Measurements from ENCODE around the gene HOXD12. TPM values are rescaled to one million over a fixed set of nuclear protein-coding genes. Genes with fewer than 3 reads are reported as not detected.
A peak's percentile ranks its signal among the peaks of the same experiment; 100 is the strongest.

HOXD12 gene
- total RNA-seq, 1 donor from 2014 or later, result not detected

- Histone ChIP-seq H3K36me3 (ENCODE audit: control insufficient read depth, insufficient read depth, low read length) (no peaks in the 10 kb centered on the region), H3K27me3 (ENCODE audit: control insufficient read depth, insufficient read depth, low read length) (peaks cover 53% of the 10 kb centered on the region), H3K4me3 (ENCODE audit: low read depth, low read length) (peak overlapping the region; percentile 46)
- TF ChIP-seq CTCF (IDR thresholded peaks at IDR 0.05; ENCODE audit: insufficient read depth, low read length, severe bottlenecking), result peak; percentile 91
- FAIRE-seq, result no peak
- peak; percentile 25 for DNase-seq (ENCODE audit: low read depth)
Measured at GRCh38 chr2:176140513-176141317, 41.1 kb downstream of the HOXD12 start.

- FAIRE-seq (no peak), DNase-seq (ENCODE audit: low read depth) (no peak)
- Histone ChIP-seq H3K27me3 (ENCODE audit: control insufficient read depth, insufficient read depth, low read length) (peaks cover 53% of the 10 kb centered on the region), H3K36me3 (ENCODE audit: control insufficient read depth, insufficient read depth, low read length) (no peaks in the 10 kb centered on the region), H3K4me3 (ENCODE audit: low read depth, low read length) (no peak overlapping the region)
- TF ChIP-seq CTCF (IDR thresholded peaks at IDR 0.05; ENCODE audit: insufficient read depth, low read length, severe bottlenecking), result no peak
Measured at GRCh38 chr2:176142281-176142680, 42.7 kb downstream of the HOXD12 start.

GRCh38 chr2:176145085-176145969 is 45.7 kb downstream of the HOXD12 start:
- TF ChIP-seq CTCF (IDR thresholded peaks at IDR 0.05; ENCODE audit: insufficient read depth, low read length, severe bottlenecking), result no peak
- H3K4me3 ChIP-seq (ENCODE audit: low read depth, low read length), result no peak overlapping the region

GRCh38 chr2:176146101-176146500 is 46.5 kb downstream of the HOXD12 start:
- Histone ChIP-seq H3K4me3 (ENCODE audit: low read depth, low read length) (no peak overlapping the region), H3K27me3 (ENCODE audit: control insufficient read depth, insufficient read depth, low read length) (peaks cover 67% of the 10 kb centered on the region), H3K36me3 (ENCODE audit: control insufficient read depth, insufficient read depth, low read length) (no peaks in the 10 kb centered on the region)
- FAIRE-seq (no peak), DNase-seq (ENCODE audit: low read depth) (no peak)
- no peak for TF ChIP-seq CTCF (IDR thresholded peaks at IDR 0.05; ENCODE audit: insufficient read depth, low read length, severe bottlenecking)

More at GRCh38 chr2:176145085-176145969, 45.7 kb downstream of the HOXD12 start:
- Histone ChIP-seq H3K27me3 (ENCODE audit: control insufficient read depth, insufficient read depth, low read length) (peaks cover 64% of the 10 kb centered on the region), H3K36me3 (ENCODE audit: control insufficient read depth, insufficient read depth, low read length) (no peaks in the 10 kb centered on the region)
- FAIRE-seq, result no peak
- DNase-seq (ENCODE audit: low read depth), result no peak

- no peak for FAIRE-seq
- H3K27me3 ChIP-seq (ENCODE audit: control insufficient read depth, insufficient read depth, low read length), result peaks cover 71% of the 10 kb centered on the region
Measured at GRCh38 chr2:176146645-176147044, 47.0 kb downstream of the HOXD12 start.

More at GRCh38 chr2:176146645-176147044, 47.0 kb downstream of the HOXD12 start:
- DNase-seq (ENCODE audit: low read depth), result no peak
- H3K4me3 ChIP-seq (ENCODE audit: low read depth, low read length), result no peak overlapping the region
- no peak for TF ChIP-seq CTCF (IDR thresholded peaks at IDR 0.05; ENCODE audit: insufficient read depth, low read length, severe bottlenecking)
- no peaks in the 10 kb centered on the region for H3K36me3 ChIP-seq (ENCODE audit: control insufficient read depth, insufficient read depth, low read length)
